ENCODE results near the gene CXXC5. TPM values are rescaled to one million over a fixed set of nuclear protein-coding genes. Genes with fewer than 3 reads are reported as not detected.

Gene CXXC5
- total RNA-seq, 1 donor from 2014 or later = 51.8 TPM

GRCh38 chr5:139701056-139701741 is 53.0 kb downstream of the CXXC5 start:
- intact Hi-C loops (cut with DNase I) = no loop called here
- Histone ChIP-seq H3K36me3 (no peaks in the 10 kb centered on the region), H3K27me3 (no peaks in the 10 kb centered on the region), H3K4me3 (no peak overlapping the region), H3K4me1 (peaks cover 32% of the 10 kb centered on the region), H3K9me3 (no peaks in the 10 kb centered on the region), H3K27ac (no peak overlapping the region)
- TF ChIP-seq POLR2A (IDR thresholded peaks at IDR 0.05) (no peak), POLR2AphosphoS5 (IDR thresholded peaks at IDR 0.05; ENCODE audit: insufficient read depth in 1 of 2, low read depth in 1 of 2) (no peak), CTCF (IDR thresholded peaks at IDR 0.05) (no peak)
- DNase-seq (ENCODE audit: extremely low spot score in 2 of 2) = no peak

DNA sequence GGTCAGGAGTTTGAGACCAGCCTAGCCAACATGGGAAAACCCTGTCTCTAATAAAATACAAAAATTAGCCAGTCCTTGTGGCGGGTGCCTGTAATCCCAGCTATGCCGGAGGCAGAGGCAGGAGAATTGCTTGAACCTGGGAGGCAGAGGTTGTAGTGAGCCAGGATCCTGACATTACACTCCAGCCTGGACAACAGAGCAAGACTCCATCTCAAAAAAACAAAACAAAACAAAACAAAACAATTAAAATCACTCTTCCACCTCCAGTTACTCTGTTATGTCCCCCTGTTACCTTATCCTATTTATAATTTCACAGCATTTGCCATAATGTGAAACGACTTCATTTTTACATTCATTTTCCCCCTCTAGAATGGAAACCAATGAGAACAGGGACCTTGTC is 54.4 kb downstream of the CXXC5 start:
- intact Hi-C loops (cut with DNase I) = no loop called here
- Histone ChIP-seq H3K36me3 (no peaks in the 10 kb centered on the region), H3K27me3 (no peaks in the 10 kb centered on the region), H3K27ac (no peak overlapping the region), H3K4me1 (peaks cover 18% of the 10 kb centered on the region), H3K9me3 (no peaks in the 10 kb centered on the region), H3K4me3 (no peak overlapping the region)
- no peak for DNase-seq (ENCODE audit: extremely low spot score in 2 of 2)
- TF ChIP-seq CTCF (IDR thresholded peaks at IDR 0.05) (no peak), POLR2A (IDR thresholded peaks at IDR 0.05) (no peak), POLR2AphosphoS5 (IDR thresholded peaks at IDR 0.05; ENCODE audit: insufficient read depth in 1 of 2, low read depth in 1 of 2) (no peak)

DNA sequence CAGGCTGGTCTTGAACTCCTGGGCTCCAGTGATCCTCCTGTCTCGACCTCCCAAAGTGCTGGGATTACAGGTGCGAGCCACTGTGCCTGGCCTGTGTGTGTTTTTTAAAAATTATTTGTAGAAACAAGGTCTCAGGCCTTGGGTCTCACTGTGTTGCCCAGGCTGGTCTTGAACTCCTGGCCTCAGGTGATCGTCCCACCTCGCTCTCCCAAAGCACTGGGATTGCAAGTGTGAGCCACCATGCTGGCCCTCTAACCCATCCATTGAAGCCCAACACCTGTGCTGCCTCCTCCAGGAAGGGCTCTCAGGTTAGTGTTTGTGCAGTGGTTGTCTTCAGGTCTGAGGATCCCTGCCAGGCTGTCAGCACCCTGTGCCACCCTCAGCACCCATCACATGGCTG is 56.6 kb downstream of the CXXC5 start:
- no peak overlapping the region for H3K4me3 ChIP-seq
- H3K9me3 ChIP-seq = no peaks in the 10 kb centered on the region
- intact Hi-C loops (cut with DNase I) = no loop called here
- H3K27me3 ChIP-seq = no peaks in the 10 kb centered on the region
- no peaks in the 10 kb centered on the region for H3K36me3 ChIP-seq
- no peak for DNase-seq (ENCODE audit: extremely low spot score in 2 of 2)
- H3K27ac ChIP-seq = no peak overlapping the region
- TF ChIP-seq CTCF (IDR thresholded peaks at IDR 0.05) (no peak), POLR2A (IDR thresholded peaks at IDR 0.05) (no peak), POLR2AphosphoS5 (IDR thresholded peaks at IDR 0.05; ENCODE audit: insufficient read depth in 1 of 2, low read depth in 1 of 2) (no peak)
- peaks cover 17% of the 10 kb centered on the region for H3K4me1 ChIP-seq

GRCh38 chr5:139705191-139705590 is 57.0 kb downstream of the CXXC5 start:
- TF ChIP-seq POLR2AphosphoS5 (IDR thresholded peaks at IDR 0.05; ENCODE audit: insufficient read depth in 1 of 2, low read depth in 1 of 2) (no peak), POLR2A (IDR thresholded peaks at IDR 0.05) (no peak), CTCF (IDR thresholded peaks at IDR 0.05) (no peak)

More at GRCh38 chr5:139705191-139705590, 57.0 kb downstream of the CXXC5 start:
- intact Hi-C loops (cut with DNase I) = no loop called here
- Histone ChIP-seq H3K27me3 (no peaks in the 10 kb centered on the region), H3K4me1 (peaks cover 21% of the 10 kb centered on the region), H3K27ac (no peak overlapping the region), H3K9me3 (no peaks in the 10 kb centered on the region), H3K4me3 (no peak overlapping the region), H3K36me3 (no peaks in the 10 kb centered on the region)
- no peak for DNase-seq (ENCODE audit: extremely low spot score in 2 of 2)
